AG20443 (cell line): ENCODE data around the gene IFT80.
A peak's percentile ranks its signal among the peaks of the same experiment; 100 is the strongest.

Experiments
- DNase-seq: peaks from one replicate; pipeline ENCODE4 v3.0.0; 2012; ENCODE audit warnings: low spot score, mixed read lengths

The IFT80 gene

GRCh38 chr3:160400702-160401150 lies 1.7 kb upstream of the IFT80 start:
- DNase-seq, result peak; percentile 26

GRCh38 chr3:160400030-160400701 lies 1.1 kb upstream of the IFT80 start:
- DNase-seq, result peak; percentile 33

GRCh38 chr3:160398820-160399124 lies 253 bp downstream of the IFT80 start:
- DNase-seq, result no peak

GRCh38 chr3:160395297-160395696 lies 3.7 kb downstream of the IFT80 start:
- peak; percentile 73 for DNase-seq

- no peak for DNase-seq
Measured at GRCh38 chr3:160394009-160394392, 5.0 kb downstream of the IFT80 start.

GRCh38 chr3:160393346-160394008 lies 5.5 kb downstream of the IFT80 start:
- DNase-seq, result no peak

GRCh38 chr3:160392798-160393197 lies 6.2 kb downstream of the IFT80 start:
- DNase-seq, result no peak

- no peak for DNase-seq
Measured at GRCh38 chr3:160390565-160391138, 8.4 kb downstream of the IFT80 start.

- no peak for DNase-seq
Measured at GRCh38 chr3:160384639-160385318, 14.2 kb downstream of the IFT80 start.

GRCh38 chr3:160381470-160381869 lies 17.6 kb downstream of the IFT80 start:
- DNase-seq, result peak; percentile 22

- DNase-seq, result no peak
Measured at GRCh38 chr3:160379628-160380214, 19.3 kb downstream of the IFT80 start.

- DNase-seq, result no peak
Measured at GRCh38 chr3:160378331-160379109, 20.5 kb downstream of the IFT80 start.

GRCh38 chr3:160376681-160377080 lies 22.3 kb downstream of the IFT80 start:
- DNase-seq, result peak; percentile 12

- no peak for DNase-seq
Measured at GRCh38 chr3:160374925-160375324, 24.1 kb downstream of the IFT80 start.

- DNase-seq, result no peak
Measured at GRCh38 chr3:160374472-160374871, 24.6 kb downstream of the IFT80 start.

GRCh38 chr3:160373655-160374054 lies 25.4 kb downstream of the IFT80 start:
- no peak for DNase-seq

- DNase-seq, result peak; percentile 22
Measured at GRCh38 chr3:160372780-160373179, 26.2 kb downstream of the IFT80 start.

GRCh38 chr3:160370987-160371857 lies 27.8 kb downstream of the IFT80 start:
- DNase-seq, result no peak

GRCh38 chr3:160369784-160370183 lies 29.2 kb downstream of the IFT80 start:
- DNase-seq, result no peak

- DNase-seq, result no peak
Measured at GRCh38 chr3:160368804-160369203, 30.2 kb downstream of the IFT80 start.
